Uterus (tissue), 2 donors: ENCODE data around the gene GMEB2.

Experiments used
- CTCF ChIP-seq, 4 experiments: fragments of 200-600 bp in 2 of 4; fragments of 450-650 bp in 2 of 4; sonication (generic) in 2 of 4; IDR thresholded peaks; one replicate each; pipeline ENCODE4 v1.5.1; 2016 to 2019; ENCODE audit warnings: antibody characterized with exemption in 4 of 4, mild to moderate bottlenecking in 2 of 4, moderate library complexity in 1 of 4
- POLR2A ChIP-seq, 2 donors: fragments of 450-650 bp; IDR thresholded peaks; one replicate each; pipeline ENCODE4 v1.6.1; 2016; ENCODE audit warnings: antibody characterized with exemption in 2 of 2, mild to moderate bottlenecking in 1 of 2, moderate library complexity in 1 of 2

- TF ChIP-seq POLR2A (IDR thresholded peaks at IDR 0.05) (no peak), CTCF (IDR thresholded peaks at IDR 0.05) (no peak)
Measured at GRCh38 chr20:63538204-63539091, 88.5 kb downstream of the GMEB2 start.
